ENCODE measurements around the gene BTBD6.

The BTBD6 gene

DNA sequence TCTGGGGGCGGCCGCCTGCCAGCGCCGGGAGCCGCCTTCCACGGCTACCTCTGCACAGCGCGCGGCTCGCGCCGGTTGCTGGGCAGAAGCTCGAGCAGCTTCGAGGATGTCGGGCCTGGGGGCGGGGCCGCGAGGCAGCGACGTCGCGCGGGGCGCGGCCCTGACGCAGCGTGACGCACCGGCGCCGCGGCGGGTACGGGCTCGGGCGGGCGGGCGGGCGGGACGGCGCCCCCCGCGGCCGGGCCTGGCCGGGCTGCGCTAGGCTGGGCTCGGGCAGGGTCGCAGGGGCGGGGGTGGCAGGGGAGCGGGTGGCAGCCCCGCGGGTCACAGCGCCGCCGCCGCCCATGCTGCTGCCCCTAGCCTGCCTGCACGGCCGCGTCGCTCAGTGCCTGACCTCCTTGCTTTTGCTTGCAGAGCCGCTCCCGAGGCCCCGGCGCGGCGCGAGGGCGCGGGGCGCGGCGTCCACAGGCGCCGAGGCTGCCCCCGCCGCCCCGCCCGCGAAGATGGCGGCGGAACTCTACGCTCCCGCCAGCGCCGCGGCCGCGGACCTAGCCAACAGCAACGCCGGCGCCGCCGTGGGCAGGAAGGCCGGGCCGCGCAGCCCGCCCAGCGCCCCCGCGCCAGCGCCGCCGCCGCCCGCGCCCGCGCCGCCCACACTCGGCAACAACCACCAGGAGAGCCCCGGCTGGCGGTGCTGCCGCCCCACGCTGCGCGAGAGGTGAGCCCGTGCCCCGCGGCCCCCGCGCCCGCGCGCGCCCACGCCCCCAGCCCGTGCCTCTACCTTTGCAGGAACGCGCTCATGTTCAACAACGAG, at the start of gene BTBD6:
TSS of gene BTBD6 (plus strand) at position 166 of the 814 bp plus-strand sequence. CDS start at position 345, 179 bp downstream.
- in situ Hi-C loops (cut with HindIII; ENCODE audit: low sequenced_read_pairs): no loop called here
- DNase-seq (ENCODE audit: low read depth): peak; percentile 34
- no peak for TF ChIP-seq CTCF (IDR thresholded peaks at IDR 0.05; ENCODE audit: low read depth, low read length, missing control alignments)
- H3K4me3 ChIP-seq (ENCODE audit: low read depth, low read length): peak within 1 kb of the TSS; percentile 52

DNA sequence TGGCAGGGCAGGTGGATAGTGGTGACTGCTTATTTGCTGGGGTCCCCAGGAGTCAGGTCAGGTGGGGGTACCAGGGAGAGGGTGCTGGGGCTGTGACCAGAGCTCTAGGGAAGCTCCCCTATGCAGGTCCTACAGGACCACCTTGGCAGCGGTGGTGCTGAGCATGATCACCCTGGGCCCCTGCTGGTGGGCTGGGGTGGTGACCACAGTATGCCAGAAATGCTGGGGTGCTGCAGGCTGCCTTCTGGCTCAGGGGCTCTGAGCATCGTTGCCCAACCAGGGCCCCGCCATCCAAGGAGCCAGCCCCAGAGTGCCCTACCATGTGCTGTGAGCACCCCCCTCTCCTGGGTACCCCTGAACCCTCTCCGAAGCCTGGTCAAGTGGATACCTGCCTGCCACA, 49.7 kb upstream of the BTBD6 start:
- H3K4me3 ChIP-seq (ENCODE audit: low read depth, low read length): no peak overlapping the region
- in situ Hi-C loops (cut with HindIII; ENCODE audit: low sequenced_read_pairs): loop anchor here (25.0 kb wide), 1 partner anchor 89 kb away; no protein-coding TSS in a partner anchor
- peak; percentile 5 for TF ChIP-seq CTCF (IDR thresholded peaks at IDR 0.05; ENCODE audit: low read depth, low read length, missing control alignments)
- DNase-seq (ENCODE audit: low read depth): no peak

DNA sequence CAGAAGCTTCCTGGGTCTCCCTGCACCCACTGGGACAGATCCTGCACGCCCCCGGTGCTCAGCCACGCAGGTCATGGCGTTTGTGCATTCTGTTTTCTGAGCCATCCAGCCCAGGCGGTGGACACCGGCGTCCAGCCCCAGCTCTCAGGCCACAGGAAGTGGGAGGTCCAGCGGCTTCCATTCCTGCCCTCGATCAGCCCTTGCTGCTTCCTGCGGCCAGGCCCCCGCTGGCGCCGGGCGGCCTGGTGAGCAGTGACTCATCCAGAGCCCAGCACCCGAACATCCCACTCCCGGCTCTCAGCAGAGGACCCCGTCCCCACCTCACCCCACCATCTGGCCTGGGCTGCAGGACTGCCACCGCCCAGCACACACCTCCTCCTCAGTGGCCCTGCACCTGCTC, 49.2 kb upstream of the BTBD6 start:
- H3K4me3 ChIP-seq (ENCODE audit: low read depth, low read length): no peak overlapping the region
- in situ Hi-C loops (cut with HindIII; ENCODE audit: low sequenced_read_pairs): loop anchor here (25.0 kb wide), 1 partner anchor 88 kb away; no protein-coding TSS in a partner anchor
- no peak for TF ChIP-seq CTCF (IDR thresholded peaks at IDR 0.05; ENCODE audit: low read depth, low read length, missing control alignments)
- DNase-seq (ENCODE audit: low read depth): no peak

DNA sequence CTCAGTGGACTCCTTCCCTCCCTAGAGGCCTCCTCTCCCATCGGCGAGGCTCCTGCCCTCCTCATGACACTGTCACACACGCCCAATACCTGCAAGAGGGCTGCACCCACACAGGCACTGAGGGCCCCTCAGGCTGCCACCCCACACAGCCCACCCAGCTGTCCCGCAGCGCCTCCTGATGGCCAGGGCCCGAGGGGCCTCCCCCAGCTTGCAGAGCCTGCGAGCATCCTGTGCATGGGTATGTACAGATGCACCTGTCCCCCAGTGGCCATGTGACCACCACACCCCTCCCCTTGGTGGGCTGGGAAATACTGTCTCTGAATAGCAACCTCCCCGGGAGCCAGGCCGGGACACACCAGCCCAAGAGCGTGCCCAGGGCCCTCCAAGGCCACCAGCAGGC, 48.3 kb upstream of the BTBD6 start:
- no peak for TF ChIP-seq CTCF (IDR thresholded peaks at IDR 0.05; ENCODE audit: low read depth, low read length, missing control alignments)
- in situ Hi-C loops (cut with HindIII; ENCODE audit: low sequenced_read_pairs): no loop called here
- DNase-seq (ENCODE audit: low read depth): no peak
- no peak overlapping the region for H3K4me3 ChIP-seq (ENCODE audit: low read depth, low read length)

DNA sequence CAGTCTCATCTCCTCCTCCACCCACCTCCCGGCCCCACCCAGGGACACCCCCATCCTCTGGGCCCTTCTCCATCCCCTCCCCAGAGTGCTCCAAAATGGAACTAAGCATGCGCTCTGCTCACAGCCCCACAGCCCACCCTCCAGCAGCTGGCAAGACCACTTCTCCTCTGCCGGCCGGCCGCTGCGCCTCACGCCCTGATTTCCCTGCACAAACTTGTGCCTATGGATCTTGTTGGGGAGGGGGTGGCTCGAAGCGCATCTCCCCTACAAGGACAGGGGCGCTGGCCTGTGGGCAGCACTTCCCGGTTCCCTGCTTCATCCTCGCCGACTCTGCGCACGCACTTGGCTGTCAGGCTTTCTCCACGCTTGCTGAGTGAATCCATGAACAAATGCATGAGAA, 47.7 kb upstream of the BTBD6 start:
- H3K4me3 ChIP-seq (ENCODE audit: low read depth, low read length): no peak overlapping the region
- in situ Hi-C loops (cut with HindIII; ENCODE audit: low sequenced_read_pairs): no loop called here
- no peak for TF ChIP-seq CTCF (IDR thresholded peaks at IDR 0.05; ENCODE audit: low read depth, low read length, missing control alignments)
- DNase-seq (ENCODE audit: low read depth): no peak

DNA sequence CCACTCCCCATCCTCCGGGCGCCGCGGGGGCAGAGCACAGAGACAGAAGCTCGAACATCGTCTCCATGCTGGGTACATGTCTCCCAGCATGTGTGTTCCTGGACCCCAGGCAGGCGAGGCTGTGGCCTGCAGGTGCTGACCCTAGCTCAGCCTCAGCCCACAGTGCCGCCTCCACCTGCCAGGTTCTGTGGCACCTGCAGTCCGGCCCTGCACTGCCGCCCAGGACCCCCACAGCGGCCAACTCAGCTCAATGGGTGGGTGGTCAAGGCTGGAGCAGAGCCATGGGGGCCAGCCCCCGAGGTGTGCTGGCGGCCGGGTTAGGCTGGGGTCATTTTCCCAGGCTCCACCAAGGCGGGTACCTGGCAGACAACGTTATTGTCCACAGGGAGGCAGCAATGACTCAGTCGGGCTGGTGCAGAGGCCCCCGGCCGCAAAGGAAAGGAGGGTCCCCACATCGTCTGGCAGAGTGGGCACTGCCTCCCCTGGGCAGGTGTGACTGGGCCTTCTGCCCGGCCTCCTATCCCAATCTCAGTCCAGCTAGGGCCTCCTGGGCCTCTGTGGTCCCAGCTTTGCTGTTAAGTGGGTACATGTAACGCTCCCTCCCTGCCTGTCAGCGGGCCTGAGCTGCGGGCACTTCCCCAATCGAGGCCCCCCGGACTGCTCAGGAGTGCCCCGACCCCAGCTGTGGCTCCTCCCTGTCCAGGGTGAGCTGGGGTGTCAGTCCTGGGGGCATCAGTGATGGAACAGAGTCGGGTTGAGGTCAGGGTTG, 47.0 kb upstream of the BTBD6 start:
- no peak for DNase-seq (ENCODE audit: low read depth)
- no peak overlapping the region for H3K4me3 ChIP-seq (ENCODE audit: low read depth, low read length)
- TF ChIP-seq CTCF (IDR thresholded peaks at IDR 0.05; ENCODE audit: low read depth, low read length, missing control alignments): no peak
- in situ Hi-C loops (cut with HindIII; ENCODE audit: low sequenced_read_pairs): no loop called here
